SU-DHL-6 (cell line): ENCODE measurements around the gene FHAD1.

Experiments
- CTCF ChIP-seq: fragments of 200-600 bp; sonication (generic); IDR thresholded peaks from one replicate; pipeline ENCODE4 v1.5.1; 2017; ENCODE audit warnings: antibody characterized with exemption, mild to moderate bottlenecking, low read length, moderate library complexity; ENCODE audit not compliant: insufficient read depth, poor library complexity, severe bottlenecking
- EZH2phosphoT487 ChIP-seq: fragments of 200-600 bp; sonication (generic), shearing (Covaris generic); conservative IDR thresholded peaks from 2 replicates; pipeline ENCODE4 v1.6.1; 2018; ENCODE audit warnings: mild to moderate bottlenecking, antibody characterized with exemption, low read length, moderate library complexity, mixed read lengths

GRCh38 chr1:15320267-15320666 is 73.2 kb downstream of the FHAD1 start:
- TF ChIP-seq CTCF (no peak), EZH2phosphoT487 (no peak)
